Endodermal cell (in vitro differentiated cells): Measurements from ENCODE around the gene SUMF2. TPM values are rescaled to one million over a fixed set of nuclear protein-coding genes. Genes with fewer than 3 reads are reported as not detected.
"Not testable (repeated sequence)": the region's sequence is repeated elsewhere in the genome, so short reads cannot be mapped to it uniquely, and the experiment has no call there.

ENCODE experiments used
- DNase-seq: peaks from one replicate; pipeline ENCODE4 v3.0.0-alpha.2; 2017
- H3K27ac ChIP-seq: 2 replicates; pipeline ENCODE4 v1.5.1; 2013; ENCODE audit warnings: mild to moderate bottlenecking, low read depth, low read length, moderate library complexity
- H3K27me3 ChIP-seq: 2 replicates; pipeline ENCODE4 v1.6.1; 2013; ENCODE audit warnings: mild to moderate bottlenecking, low read length, moderate library complexity; ENCODE audit not compliant: insufficient read depth, control insufficient read depth, poor library complexity, severe bottlenecking
- H3K36me3 ChIP-seq: 2 replicates; pipeline ENCODE4 v1.7.0; 2013; ENCODE audit warnings: mild to moderate bottlenecking, low read length, moderate library complexity; ENCODE audit not compliant: control insufficient read depth, insufficient read depth
- H3K4me1 ChIP-seq: one replicate; pipeline ENCODE4 v1.7.0; 2013; ENCODE audit warnings: low read length; ENCODE audit not compliant: control insufficient read depth, insufficient read depth
- H3K4me3 ChIP-seq: 2 replicates; pipeline ENCODE4 v1.5.1; 2013; ENCODE audit warnings: mild to moderate bottlenecking, low read length, moderate library complexity
- H3K9ac ChIP-seq: 2 replicates; pipeline ENCODE4 v1.6.1; 2013; ENCODE audit warnings: mild to moderate bottlenecking, low read length, moderate library complexity; ENCODE audit not compliant: poor library complexity, severe bottlenecking; ENCODE audit errors: extremely low read depth
- H3K9me3 ChIP-seq: 2 replicates; pipeline ENCODE4 v1.6.1; 2013; ENCODE audit warnings: mild to moderate bottlenecking, low read length, moderate library complexity; ENCODE audit not compliant: control insufficient read depth
- H3K27ac Mint-ChIP-seq: 2 replicates; pipeline ENCODE4 v1.8.0; 2020; ENCODE audit warnings: mixed read lengths
- H3K27me3 Mint-ChIP-seq: 2 replicates; pipeline ENCODE4 v1.8.0; 2021; ENCODE audit warnings: mild to moderate bottlenecking, mixed read lengths; ENCODE audit not compliant: insufficient read depth
- H3K36me3 Mint-ChIP-seq: 2 replicates; pipeline ENCODE4 v1.8.0; 2020; ENCODE audit warnings: low read depth, mixed read lengths
- H3K4me1 Mint-ChIP-seq: 2 replicates; pipeline ENCODE4 v1.8.0; 2020; ENCODE audit warnings: mixed read lengths
- H3K4me3 Mint-ChIP-seq: 2 replicates; pipeline ENCODE4 v1.8.0; 2020; ENCODE audit warnings: mild to moderate bottlenecking, moderate library complexity, mixed read lengths
- H3K9me3 Mint-ChIP-seq: 2 replicates; pipeline ENCODE4 v1.8.0; 2020; ENCODE audit warnings: mild to moderate bottlenecking, mixed read lengths
- CTCF ChIP-seq: fragments of 200-600 bp; sonication (generic); conservative IDR thresholded peaks from 2 replicates; pipeline ENCODE4 v1.5.0; 2021; ENCODE audit warnings: antibody characterized with exemption, mild to moderate bottlenecking
- WGBS, 2 experiments: methylation state at CpG; one replicate each; pipeline versions ENCODE4 v1.1.5 to v1.1.7; 2013; ENCODE audit warnings: missing lambda C conversion rate in 2 of 2, mixed read lengths in 1 of 2; ENCODE audit not compliant: insufficient coverage in 1 of 2, insufficient read length in 1 of 2; 5-methylcytosine and 5-hydroxymethylcytosine counted together
- total RNA-seq, 2 donors: library from RNA; stranded (reverse); fragmentation: NEBNext Ultra II Directional in 1 of 2; extraction: Animal tissue kit (Norgen Biotek cat#: 25700) in 1 of 2; gene quantifications; 2 replicates in 1 of 2; 3 replicates in 1 of 2; pipeline ENCODE4 v1.2.1, GENCODE V29; 2021

The SUMF2 gene
- total RNA-seq, 2 donors from 2014 or later = 122 to 133 TPM

- Histone ChIP-seq H3K27ac (no peak overlapping the region), H3K4me1 (peaks cover 5% of the 10 kb centered on the region), H3K36me3 (peaks cover 5% of the 10 kb centered on the region), H3K27me3 (no peaks in the 10 kb centered on the region), H3K4me3 (no peak overlapping the region), H3K9ac (no peak overlapping the region), H3K9me3 (no peaks in the 10 kb centered on the region)
- 96 to 100% methylated on average over 1 of the region's 1 CpG for WGBS, 2 experiments
- H3K27me3 Mint-ChIP-seq = no peaks in the 10 kb centered on the region
- H3K9me3 Mint-ChIP-seq = no peaks in the 10 kb centered on the region
- no peak for DNase-seq
- H3K4me1 Mint-ChIP-seq = peaks cover 16% of the 10 kb centered on the region
- H3K36me3 Mint-ChIP-seq = peaks cover 9% of the 10 kb centered on the region
- no peak overlapping the region for H3K4me3 Mint-ChIP-seq
- no peak for TF ChIP-seq CTCF
- peak overlapping the region; percentile 6 for H3K27ac Mint-ChIP-seq
These were observed 15.8 kb upstream of the SUMF2 start for GRCh38 chr7:56048245-56048644.

- peak; percentile 51 for DNase-seq
- peak; percentile 35 for TF ChIP-seq CTCF
- H3K9me3 Mint-ChIP-seq, H3K4me1 ChIP-seq, H3K4me3 Mint-ChIP-seq, H3K27me3 ChIP-seq, H3K4me3 ChIP-seq, H3K27ac ChIP-seq, H3K9ac ChIP-seq, H3K27me3 Mint-ChIP-seq, H3K9me3 ChIP-seq: not testable (repeated sequence)
- H3K27ac Mint-ChIP-seq = peak overlapping the region; percentile 6
- H3K36me3 ChIP-seq = peaks cover 11% of the 10 kb centered on the region
- peaks cover 21% of the 10 kb centered on the region for H3K4me1 Mint-ChIP-seq
- peaks cover 14% of the 10 kb centered on the region for H3K36me3 Mint-ChIP-seq
- WGBS, 2 experiments = 61 to 91% methylated on average over 3 to 8 of the region's 8 CpGs
These were observed 15.3 kb upstream of the SUMF2 start for GRCh38 chr7:56048763-56049162.

- peak overlapping the region; percentile 98 for H3K27ac Mint-ChIP-seq
- Histone ChIP-seq H3K4me1 (peaks cover 9% of the 10 kb centered on the region), H3K4me3 (peak overlapping the region; percentile 88), H3K9me3 (no peaks in the 10 kb centered on the region), H3K27ac (peak overlapping the region; percentile 88), H3K9ac (peak overlapping the region; percentile 91), H3K36me3 (peaks cover 31% of the 10 kb centered on the region), H3K27me3 (no peaks in the 10 kb centered on the region)
- H3K9me3 Mint-ChIP-seq = no peaks in the 10 kb centered on the region
- H3K36me3 Mint-ChIP-seq = peaks cover 34% of the 10 kb centered on the region
- TF ChIP-seq CTCF = no peak
- no peaks in the 10 kb centered on the region for H3K27me3 Mint-ChIP-seq
- WGBS, 2 experiments = 0% methylated on average over 8 to 9 of the region's 9 CpGs
- peaks cover 26% of the 10 kb centered on the region for H3K4me1 Mint-ChIP-seq
- DNase-seq = no peak
- peak overlapping the region; percentile 81 for H3K4me3 Mint-ChIP-seq
These were observed 13.1 kb upstream of the SUMF2 start for GRCh38 chr7:56051053-56051338.
